GM12801 (cell line): Measurements from ENCODE around the gene MDFI.

Experiments used
- CTCF ChIP-seq: IDR thresholded peaks from one replicate; pipeline ENCODE4 v1.5.1; 2011; ENCODE audit warnings: control low read depth; ENCODE audit not compliant: insufficient read length; ENCODE audit errors: extremely low read depth

MDFI gene

DNA sequence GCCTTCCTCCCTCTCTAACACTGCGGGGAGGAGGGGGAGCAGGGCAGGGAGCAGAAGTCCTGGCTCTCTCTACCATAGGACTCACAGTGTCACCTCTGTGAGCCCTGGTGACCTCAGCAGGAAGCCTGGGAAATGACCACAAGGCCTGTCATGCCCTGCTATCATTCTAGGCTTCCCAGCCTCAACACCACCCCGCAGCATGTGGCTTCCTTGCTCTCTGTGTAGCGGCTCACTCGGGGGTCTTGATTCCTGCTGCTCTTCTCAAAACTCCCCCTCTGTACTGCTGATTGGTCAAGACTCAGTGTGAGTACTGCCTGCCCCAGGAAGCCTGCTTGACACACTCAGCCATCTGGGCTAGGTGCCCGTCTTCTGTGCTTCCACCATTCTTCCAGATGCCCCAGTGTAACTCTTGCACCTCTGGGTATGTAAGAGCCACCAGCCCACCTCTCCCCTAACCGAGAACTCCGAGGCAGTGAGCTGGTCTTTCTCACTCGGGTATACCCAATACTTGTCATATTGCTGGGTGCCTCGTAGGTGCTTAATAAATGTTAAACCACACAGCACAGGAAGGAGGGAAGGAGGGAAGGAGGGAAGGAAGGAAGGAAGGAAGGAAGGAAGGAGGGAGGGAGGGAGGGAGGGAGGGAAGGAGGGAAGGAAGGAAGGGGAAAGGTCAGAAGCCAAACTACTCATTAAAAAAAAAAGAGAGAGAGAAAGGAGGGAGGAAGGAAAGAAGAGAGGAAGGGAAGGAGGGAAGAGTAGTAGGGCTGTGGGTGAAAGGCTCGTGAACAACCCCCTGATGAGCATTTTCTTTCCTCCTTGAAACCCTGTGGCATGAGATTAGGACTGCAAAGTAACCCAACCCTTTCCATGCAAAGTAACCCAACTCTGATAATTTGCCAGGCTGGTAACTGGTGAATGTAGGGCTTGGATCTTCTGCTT lies 5.0 kb downstream of the MDFI start:
- no peak for TF ChIP-seq CTCF

GRCh38 chr6:41643899-41644269 lies 5.6 kb downstream of the MDFI start:
- no peak for TF ChIP-seq CTCF

GRCh38 chr6:41644297-41644879 lies 6.1 kb downstream of the MDFI start:
- TF ChIP-seq CTCF: no peak

GRCh38 chr6:41645007-41645618 lies 6.8 kb downstream of the MDFI start:
- no peak for TF ChIP-seq CTCF

GRCh38 chr6:41646026-41646795 lies 7.9 kb downstream of the MDFI start:
- no peak for TF ChIP-seq CTCF

DNA sequence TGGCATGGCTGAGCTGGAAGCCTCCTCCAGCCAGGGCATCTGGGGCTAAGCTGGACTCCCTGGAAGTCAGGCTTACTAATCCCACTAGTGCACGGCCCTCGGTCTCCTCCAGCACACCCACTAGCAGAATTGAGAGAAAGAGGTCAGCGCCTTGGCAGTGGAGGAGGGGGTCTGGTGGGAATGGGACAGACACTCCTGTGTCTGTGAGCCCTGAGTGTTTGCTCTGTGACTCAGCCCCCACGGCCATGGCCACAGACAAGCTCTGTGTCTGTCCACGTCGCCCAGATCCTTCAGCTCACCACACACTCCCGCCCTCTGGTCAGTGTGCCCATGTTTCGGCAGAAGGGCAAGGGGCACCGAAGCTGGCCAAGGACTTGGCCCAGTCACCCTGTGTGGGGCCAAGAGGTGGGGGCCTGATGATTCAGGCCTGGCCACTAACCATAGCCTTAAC lies 8.8 kb downstream of the MDFI start:
- TF ChIP-seq CTCF: no peak
